Kidney (tissue), 14 donors: Measurements from ENCODE around the gene ZNF462. TPM values are rescaled to one million over a fixed set of nuclear protein-coding genes. Genes with fewer than 3 reads are reported as not detected.

Experiments used
- DNase-seq, 5 donors: peaks; one replicate each; pipeline ENCODE4 v3.0.0-alpha.2; 2013 to 2020
- FAIRE-seq: peaks from 2 replicates; lab custom pipeline; 2012; peaks lifted over from hg19 to GRCh38; lab: Jason Lieb, UNC
- H3K27ac ChIP-seq, 2 donors: one replicate each; pipeline ENCODE4 v1.7.0; 2013; ENCODE audit warnings: low read depth in 2 of 2, low read length in 2 of 2, inconsistent platforms in 1 of 2
- H3K27me3 ChIP-seq: one replicate; pipeline ENCODE4 v1.7.1; 2013; ENCODE audit warnings: low read length, inconsistent platforms; ENCODE audit not compliant: control insufficient read depth, insufficient read depth
- H3K36me3 ChIP-seq, 3 donors: one replicate each; pipeline versions ENCODE4 v1.7.0 to v1.7.1; 2013; ENCODE audit warnings: low read length in 3 of 3, control low read depth in 1 of 3, inconsistent platforms in 1 of 3; ENCODE audit not compliant: insufficient read depth in 3 of 3, control insufficient read depth in 2 of 3
- H3K4me1 ChIP-seq, 3 donors: one replicate each; pipeline versions ENCODE4 v1.7.0 to v1.7.1; 2013; ENCODE audit warnings: low read length in 3 of 3, inconsistent platforms in 1 of 3, low read depth in 1 of 3; ENCODE audit not compliant: control insufficient read depth in 2 of 3, insufficient read depth in 2 of 3
- H3K4me3 ChIP-seq, 3 donors: one replicate each; pipeline versions ENCODE4 v1.7.0 to v1.8.1; 2013; ENCODE audit warnings: low read length in 3 of 3, control low read depth in 1 of 3, inconsistent platforms in 1 of 3
- H3K9ac ChIP-seq, 3 donors: one replicate each; pipeline versions ENCODE4 v1.7.0 to v1.7.1; 2013; ENCODE audit warnings: low read length in 3 of 3, control low read depth in 1 of 3, inconsistent platforms in 1 of 3
- H3K9me3 ChIP-seq, 3 donors: one replicate each; pipeline versions ENCODE4 v1.7.0 to v1.7.1; 2013; ENCODE audit warnings: low read length in 3 of 3, control low read depth in 1 of 3, inconsistent platforms in 1 of 3; ENCODE audit not compliant: control insufficient read depth in 2 of 3, insufficient read depth in 1 of 3
- CTCF ChIP-seq: IDR thresholded peaks from 3 replicates; pipeline ENCODE4 v1.5.1; 2012; ENCODE audit warnings: mild to moderate bottlenecking, moderate library complexity, borderline replicate concordance; ENCODE audit not compliant: insufficient read depth; ENCODE audit errors: extremely low read depth
- intact Hi-C: fragments of 100-400 bp; cut with DNase I; formaldehyde crosslinking; loops from one replicate; pipeline ENCODE4 v1.11.1; 2022
- polyA plus RNA-seq: library from polyadenylated mRNA; stranded (reverse); fragments of 350-450 nt; fragmentation: Illumina TruSeq; extraction: RNeasy Lipid Tissue Mini Kit (QIAGEN cat#74804); gene quantifications from one replicate; pipeline ENCODE4 v1.2.3, GENCODE V29; 2014; ENCODE audit warnings: low read depth, low replicate concordance; ENCODE audit not compliant: insufficient read depth
- total RNA-seq: library from RNA; stranded (reverse); fragmentation: NEBNext Ultra II Directional; extraction: Animal tissue kit (Norgen Biotek cat#: 25700); gene quantifications from one replicate; pipeline ENCODE4 v1.2.1, GENCODE V29; 2021
- donor health status: control.
- donor health status: control.
- donor health status: control.
- donor health status: control.
- donor health status: control.
- donor health status: DM: yes; HTN: yes; CAD: no.
- donor health status: Normal renal cell carcinoma (clear cell type).

The ZNF462 gene
- total and polyA plus RNA-seq, 2 donors from 2014 or later = 1.8 to 47.0 TPM

GRCh38 chr9:107024193-107024592 is 161.2 kb downstream of the ZNF462 start:
- FAIRE-seq (no peak), DNase-seq (no peak)
- Histone ChIP-seq H3K27me3 (no peaks in the 10 kb centered on the region), H3K4me3 (no peak overlapping the region), H3K9me3 (peaks cover 0 to 1% (median 0%) of the 10 kb centered on the region in 3 donors), H3K4me1 (peaks cover 0 to 4% (median 0%) of the 10 kb centered on the region in 3 donors), H3K36me3 (no peaks in the 10 kb centered on the region), H3K27ac (no peak overlapping the region), H3K9ac (no peak overlapping the region)
- TF ChIP-seq CTCF = no peak
- intact Hi-C loops = no loop called here

- no peaks in the 10 kb centered on the region for H3K36me3 ChIP-seq
- no peaks in the 10 kb centered on the region for H3K27me3 ChIP-seq
- peaks cover 0 to 1% (median 0%) of the 10 kb centered on the region in 3 donors for H3K9me3 ChIP-seq
- H3K4me1 ChIP-seq = no peaks in the 10 kb centered on the region
- no peak overlapping the region for H3K27ac ChIP-seq
- FAIRE-seq = no peak
- TF ChIP-seq CTCF = no peak
- no peak for DNase-seq
- H3K9ac ChIP-seq = no peak overlapping the region
- no peak overlapping the region for H3K4me3 ChIP-seq
- intact Hi-C loops = no loop called here
These were observed 162.5 kb downstream of the ZNF462 start for GRCh38 chr9:107025260-107026035.

GRCh38 chr9:107029146-107029545 is 166.2 kb downstream of the ZNF462 start:
- no peak overlapping the region for H3K9ac ChIP-seq
- no peaks in the 10 kb centered on the region for H3K27me3 ChIP-seq
- no peaks in the 10 kb centered on the region for H3K4me1 ChIP-seq
- H3K36me3 ChIP-seq = no peaks in the 10 kb centered on the region
- intact Hi-C loops = no loop called here
- H3K9me3 ChIP-seq = peaks cover 0 to 1% (median 0%) of the 10 kb centered on the region in 3 donors
- no peak for TF ChIP-seq CTCF
- no peak overlapping the region for H3K4me3 ChIP-seq
- FAIRE-seq (no peak), DNase-seq (peak in 2 of 5 donors; percentile 33 to 45)
- H3K27ac ChIP-seq = no peak overlapping the region

DNA sequence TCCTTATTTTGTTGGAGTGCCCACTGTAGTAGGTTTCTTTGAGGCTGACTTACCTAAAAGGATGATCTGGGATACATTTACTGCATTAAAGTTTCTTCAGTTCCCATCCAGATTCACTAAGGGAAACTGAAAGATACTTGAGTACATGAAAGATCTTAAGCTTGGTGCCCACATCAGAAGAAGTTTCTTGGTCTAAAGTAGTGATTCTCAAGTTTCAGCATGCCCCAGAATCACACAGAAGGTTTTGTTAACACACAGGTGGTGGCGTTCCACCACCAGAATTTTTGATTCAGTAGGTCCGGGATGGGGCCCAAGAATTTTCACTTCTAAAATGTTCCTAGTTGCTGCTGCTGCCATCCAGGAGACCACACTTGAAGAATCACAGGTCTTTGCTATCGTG is 171.0 kb downstream of the ZNF462 start:
- no peaks in the 10 kb centered on the region for H3K36me3 ChIP-seq
- no peak overlapping the region for H3K9ac ChIP-seq
- FAIRE-seq (no peak), DNase-seq (no peak)
- intact Hi-C loops = no loop called here
- H3K27ac ChIP-seq = no peak overlapping the region
- H3K27me3 ChIP-seq = no peaks in the 10 kb centered on the region
- no peak for TF ChIP-seq CTCF
- H3K4me3 ChIP-seq = no peak overlapping the region
- H3K4me1 ChIP-seq = no peaks in the 10 kb centered on the region
- H3K9me3 ChIP-seq = no peaks in the 10 kb centered on the region
